Activated CD4-positive, alpha-beta memory T cell treated with anti-CD3 and anti-CD28 coated beads, Interleukin-2, amount 10 ng/mL, durations not matched to agents 7 days and 5 days (primary cell): ENCODE data around the gene TIGD6. TPM values are rescaled to one million over a fixed set of nuclear protein-coding genes. Genes with fewer than 3 reads are reported as not detected.

Experiments
- CTCF ChIA-PET: fragments of 350-600 bp; sonication (Branson Sonifier 250); formaldehyde crosslinking; loops from one replicate; lab custom pipeline; 2021; ENCODE audit warnings: antibody characterized with exemption, inconsistent platforms; lab: Charles Lee
- POLR2A ChIA-PET: fragments of 350-600 bp; sonication (Branson Sonifier 250); formaldehyde crosslinking; loops from one replicate; lab custom pipeline; 2021; ENCODE audit warnings: antibody characterized with exemption; lab: Charles Lee
- DNase-seq: peaks from one replicate; pipeline ENCODE4 v3.0.0-alpha.2; 2020
- H3K27ac Mint-ChIP-seq: one replicate; pipeline ENCODE4 v1.8.0; 2021; ENCODE audit warnings: mild to moderate bottlenecking, mixed read lengths
- H3K27me3 Mint-ChIP-seq: one replicate; pipeline ENCODE4 v1.8.0; 2021; ENCODE audit warnings: mixed read lengths
- H3K36me3 Mint-ChIP-seq: one replicate; pipeline ENCODE4 v1.8.0; 2021; ENCODE audit warnings: low read depth, mixed read lengths
- H3K4me1 Mint-ChIP-seq: one replicate; pipeline ENCODE4 v1.8.0; 2021; ENCODE audit warnings: mixed read lengths
- H3K4me3 Mint-ChIP-seq: one replicate; pipeline ENCODE4 v1.8.0; 2021; ENCODE audit warnings: mild to moderate bottlenecking, mixed read lengths
- H3K9me3 Mint-ChIP-seq: one replicate; pipeline ENCODE4 v1.8.0; 2021; ENCODE audit warnings: mixed read lengths
- total RNA-seq, 2 experiments: library from RNA; stranded (reverse); gene quantifications; one replicate each; pipeline ENCODE4 v1.2.3, GENCODE V29; 2021

TIGD6 gene
- total RNA-seq, 2 experiments from 2014 or later = 2.0 to 2.3 TPM

- H3K4me3 Mint-ChIP-seq = peak overlapping the region; percentile 74
- no peaks in the 10 kb centered on the region for H3K27me3 Mint-ChIP-seq
- ChIA-PET POLR2A (interaction anchor here (1.3 to 2.1 kb wide), 4 partner anchors 28 to 128 kb away, joined by 3 to 10 read pairs (median 4); partner anchors contain the start of genes HMGXB3 and TIGD6), CTCF (interaction anchor here (0.8 to 5.2 kb wide), 16 partner anchors 10 to 305 kb away, joined by 3 to 57 read pairs (median 5); partner anchors contain the start of genes HMGXB3 and TIGD6)
- H3K4me1 Mint-ChIP-seq = peaks cover 36% of the 10 kb centered on the region
- no peak overlapping the region for H3K27ac Mint-ChIP-seq
- H3K9me3 Mint-ChIP-seq = no peaks in the 10 kb centered on the region
- DNase-seq = no peak
- H3K36me3 Mint-ChIP-seq = peaks cover 2% of the 10 kb centered on the region
Measured at GRCh38 chr5:149961957-149962409, 38.5 kb downstream of the TIGD6 start.

GRCh38 chr5:149961186-149961685, 39.2 kb downstream of the TIGD6 start:
- no peaks in the 10 kb centered on the region for H3K9me3 Mint-ChIP-seq
- peaks cover 36% of the 10 kb centered on the region for H3K4me1 Mint-ChIP-seq
- no peaks in the 10 kb centered on the region for H3K27me3 Mint-ChIP-seq
- peak overlapping the region; percentile 74 for H3K4me3 Mint-ChIP-seq
- H3K27ac Mint-ChIP-seq = no peak overlapping the region
- H3K36me3 Mint-ChIP-seq = peaks cover 2% of the 10 kb centered on the region
- ChIA-PET POLR2A (interaction anchor here (1.3 to 2.4 kb wide), 6 partner anchors 29 to 411 kb away, joined by 3 to 31 read pairs (median 4); partner anchors contain the start of genes HMGXB3 and TIGD6), CTCF (interaction anchor here (0.9 to 5.2 kb wide), 11 partner anchors 21 to 305 kb away, joined by 3 to 57 read pairs (median 5); partner anchors contain the start of genes HMGXB3 and TIGD6)
- DNase-seq = no peak

- POLR2A ChIA-PET = interaction anchor here (0.8 to 2.4 kb wide), 10 partner anchors 11 to 410 kb away, joined by 3 to 31 read pairs (median 4); partner anchors contain the start of genes HMGXB3 and TIGD6
- no peaks in the 10 kb centered on the region for H3K27me3 Mint-ChIP-seq
- DNase-seq = peak; percentile 97
- no peaks in the 10 kb centered on the region for H3K9me3 Mint-ChIP-seq
- H3K4me3 Mint-ChIP-seq = peak within 1 kb of the TSS; percentile 74
- H3K4me1 Mint-ChIP-seq = peaks cover 36% of the 10 kb centered on the region
- H3K27ac Mint-ChIP-seq = peak within 1 kb of the TSS; percentile 86
- H3K36me3 Mint-ChIP-seq = peaks cover 2% of the 10 kb centered on the region
- CTCF ChIA-PET = interaction anchor here (0.6 to 5.2 kb wide), 12 partner anchors 9 to 132 kb away, joined by 3 to 57 read pairs (median 4); partner anchors contain the start of genes HMGXB3 and TIGD6
Measured at GRCh38 chr5:149960272-149961185, 39.9 kb downstream of the TIGD6 start, which contains the start of gene SLC26A2. SLC26A2 (plus strand) TSS chr5:149960758; CDS start chr5:149977653, 16,895 bp downstream.

- peak; percentile 37 for DNase-seq
- H3K4me3 Mint-ChIP-seq = peak overlapping the region; percentile 74
- peaks cover 36% of the 10 kb centered on the region for H3K4me1 Mint-ChIP-seq
- CTCF ChIA-PET = interaction anchor here (0.6 to 5.2 kb wide), 23 partner anchors 9 to 303 kb away, joined by 3 to 57 read pairs (median 4); partner anchors contain the start of genes HMGXB3 and TIGD6
- peak overlapping the region; percentile 86 for H3K27ac Mint-ChIP-seq
- H3K9me3 Mint-ChIP-seq = no peaks in the 10 kb centered on the region
- POLR2A ChIA-PET = interaction anchor here (0.8 to 2.4 kb wide), 11 partner anchors 10 to 453 kb away, joined by 3 to 31 read pairs (median 4); partner anchors contain the start of genes CD74, CSNK1A1, HMGXB3 and TIGD6
- H3K27me3 Mint-ChIP-seq = no peaks in the 10 kb centered on the region
- peaks cover 2% of the 10 kb centered on the region for H3K36me3 Mint-ChIP-seq
Measured at GRCh38 chr5:149959406-149960236, 40.8 kb downstream of the TIGD6 start.

GRCh38 chr5:149957855-149958254, 42.6 kb downstream of the TIGD6 start:
- no peak overlapping the region for H3K4me3 Mint-ChIP-seq
- CTCF ChIA-PET = interaction anchor here (0.8 to 2.2 kb wide), 4 partner anchors 8 to 406 kb away, joined by 3 to 11 read pairs (median 5); no protein-coding TSS in a partner anchor
- no peak for DNase-seq
- no peaks in the 10 kb centered on the region for H3K9me3 Mint-ChIP-seq
- POLR2A ChIA-PET = no interaction called here
- H3K4me1 Mint-ChIP-seq = peaks cover 36% of the 10 kb centered on the region
- peaks cover 2% of the 10 kb centered on the region for H3K36me3 Mint-ChIP-seq
- H3K27ac Mint-ChIP-seq = no peak overlapping the region
- H3K27me3 Mint-ChIP-seq = no peaks in the 10 kb centered on the region

GRCh38 chr5:149956685-149957084, 43.8 kb downstream of the TIGD6 start:
- H3K4me1 Mint-ChIP-seq = peaks cover 24% of the 10 kb centered on the region
- H3K4me3 Mint-ChIP-seq = no peak overlapping the region
- H3K9me3 Mint-ChIP-seq = no peaks in the 10 kb centered on the region
- H3K27me3 Mint-ChIP-seq = no peaks in the 10 kb centered on the region
- H3K36me3 Mint-ChIP-seq = no peaks in the 10 kb centered on the region
- ChIA-PET POLR2A (no interaction called here), CTCF (interaction anchor here (1.6 kb wide), 1 partner anchor 34 kb away, joined by 4 read pairs; no protein-coding TSS in a partner anchor)
- H3K27ac Mint-ChIP-seq = no peak overlapping the region
- no peak for DNase-seq

GRCh38 chr5:149954798-149955197, 45.7 kb downstream of the TIGD6 start:
- Mint-ChIP-seq H3K9me3 (no peaks in the 10 kb centered on the region), H3K36me3 (no peaks in the 10 kb centered on the region), H3K4me3 (no peak overlapping the region), H3K27me3 (peaks cover 6% of the 10 kb centered on the region), H3K27ac (no peak overlapping the region), H3K4me1 (peaks cover 10% of the 10 kb centered on the region)
- POLR2A ChIA-PET = no interaction called here
- no peak for DNase-seq
- CTCF ChIA-PET = no interaction called here

- Mint-ChIP-seq H3K27me3 (peaks cover 7% of the 10 kb centered on the region), H3K4me3 (no peak overlapping the region), H3K36me3 (no peaks in the 10 kb centered on the region), H3K9me3 (no peaks in the 10 kb centered on the region), H3K4me1 (no peaks in the 10 kb centered on the region), H3K27ac (no peak overlapping the region)
- ChIA-PET POLR2A (no interaction called here), CTCF (interaction anchor here (2.2 kb wide), 1 partner anchor 120 kb away, joined by 5 read pairs; no protein-coding TSS in a partner anchor)
- DNase-seq = no peak
Measured at GRCh38 chr5:149953436-149954121, 46.9 kb downstream of the TIGD6 start.

GRCh38 chr5:149951138-149951749, 49.2 kb downstream of the TIGD6 start:
- CTCF ChIA-PET = interaction anchor here (1.2 to 3.7 kb wide), 4 partner anchors 8 to 117 kb away, joined by 3 to 11 read pairs (median 4); no protein-coding TSS in a partner anchor
- Mint-ChIP-seq H3K27ac (no peak overlapping the region), H3K36me3 (no peaks in the 10 kb centered on the region), H3K4me3 (no peak overlapping the region), H3K9me3 (no peaks in the 10 kb centered on the region), H3K4me1 (no peaks in the 10 kb centered on the region), H3K27me3 (peaks cover 10% of the 10 kb centered on the region)
- no peak for DNase-seq
- POLR2A ChIA-PET = no interaction called here

- CTCF ChIA-PET = interaction anchor here (3.7 kb wide), 1 partner anchor 10 kb away, joined by 11 read pairs; no protein-coding TSS in a partner anchor
- POLR2A ChIA-PET = interaction anchor here (1.2 kb wide), 1 partner anchor 11 kb away, joined by 5 read pairs; no protein-coding TSS in a partner anchor
- Mint-ChIP-seq H3K36me3 (no peaks in the 10 kb centered on the region), H3K27ac (no peak overlapping the region), H3K9me3 (no peaks in the 10 kb centered on the region), H3K4me1 (no peaks in the 10 kb centered on the region), H3K27me3 (peaks cover 10% of the 10 kb centered on the region), H3K4me3 (no peak overlapping the region)
- no peak for DNase-seq
Measured at GRCh38 chr5:149948993-149949392, 51.5 kb downstream of the TIGD6 start.

GRCh38 chr5:149946118-149946517, 54.3 kb downstream of the TIGD6 start:
- no peak overlapping the region for H3K4me3 Mint-ChIP-seq
- H3K4me1 Mint-ChIP-seq = no peaks in the 10 kb centered on the region
- H3K27me3 Mint-ChIP-seq = peaks cover 8% of the 10 kb centered on the region
- no peaks in the 10 kb centered on the region for H3K36me3 Mint-ChIP-seq
- H3K27ac Mint-ChIP-seq = no peak overlapping the region
- ChIA-PET CTCF (no interaction called here), POLR2A (no interaction called here)
- DNase-seq = no peak
- H3K9me3 Mint-ChIP-seq = no peaks in the 10 kb centered on the region
